Spleen (tissue), 11 donors: ENCODE data around the gene FANCM. TPM values are rescaled to one million over a fixed set of nuclear protein-coding genes. Genes with fewer than 3 reads are reported as not detected.

Source experiments
- DNase-seq: peaks from one replicate; pipeline ENCODE4 v3.0.0-alpha.2; 2020
- H3K27ac ChIP-seq, 8 donors: fragments of 200-600 bp; sonication (generic) in 7 of 8; 1 replicate in 4 of 8; 2 replicates in 4 of 8; pipeline versions ENCODE4 v1.5.0 to v1.8.0; 2016 to 2021; ENCODE audit warnings: inconsistent platforms in 4 of 8, mild to moderate bottlenecking in 4 of 8, moderate library complexity in 1 of 8
- H3K27me3 ChIP-seq, 7 donors: fragments of 200-600 bp; sonication (generic) in 6 of 7; replicated peaks in 1 of 7; 1 replicate in 4 of 7; 2 replicates in 3 of 7; pipeline versions ENCODE4 v1.5.0 to v1.8.0; 2016 to 2021; ENCODE audit warnings: inconsistent platforms in 3 of 7, mild to moderate bottlenecking in 1 of 7
- H3K36me3 ChIP-seq, 6 donors: fragments of 200-600 bp; sonication (generic) in 5 of 6; 1 replicate in 4 of 6; 2 replicates in 2 of 6; pipeline versions ENCODE4 v1.5.0 to v1.8.0; 2016 to 2021; ENCODE audit warnings: inconsistent platforms in 2 of 6
- H3K4me1 ChIP-seq, 6 donors: fragments of 200-600 bp; sonication (generic) in 5 of 6; 1 replicate in 3 of 6; 2 replicates in 3 of 6; pipeline versions ENCODE4 v1.5.0 to v1.8.0; 2016 to 2021; ENCODE audit warnings: inconsistent platforms in 3 of 6
- H3K4me3 ChIP-seq, 8 donors: fragments of 200-600 bp; sonication (generic) in 7 of 8; 1 replicate in 4 of 8; 2 replicates in 4 of 8; pipeline versions ENCODE4 v1.5.0 to v1.8.0; 2016 to 2021; ENCODE audit warnings: inconsistent platforms in 4 of 8, mild to moderate bottlenecking in 4 of 8, moderate library complexity in 2 of 8
- H3K9me3 ChIP-seq, 8 donors: fragments of 200-600 bp; sonication (generic) in 7 of 8; 1 replicate in 4 of 8; 2 replicates in 4 of 8; pipeline versions ENCODE4 v1.5.0 to v1.8.0; 2016 to 2021; ENCODE audit warnings: inconsistent platforms in 4 of 8
- CTCF ChIP-seq, 11 experiments: fragments of 200-600 bp in 7 of 11; fragments of 450-650 bp in 4 of 11; sonication (generic) in 4 of 11; IDR thresholded peaks in 8 of 11; conservative IDR thresholded peaks in 3 of 11; 1 replicate in 7 of 11; 2 replicates in 4 of 11; pipeline versions ENCODE4 v1.4.0 to v1.8.0; 2016 to 2021; ENCODE audit warnings: antibody characterized with exemption in 11 of 11, inconsistent platforms in 4 of 11, mild to moderate bottlenecking in 1 of 11
- POLR2A ChIP-seq, 3 donors: fragments of 450-650 bp; IDR thresholded peaks; one replicate each; pipeline ENCODE4 v1.5.1; 2017; ENCODE audit warnings: antibody characterized with exemption in 3 of 3, mild to moderate bottlenecking in 1 of 3
- POLR2AphosphoS5 ChIP-seq, 3 donors: sonication (generic); formaldehyde crosslinking; IDR thresholded peaks; one replicate each; pipeline ENCODE4 v1.5.1; 2017; ENCODE audit warnings: antibody characterized with exemption in 3 of 3
- WGBS, 5 donors: extraction: QIAGEN DNeasy Blood & Tissue Kit in 3 of 5; methylation state at CpG; one replicate each; pipeline versions ENCODE4 v1.1.5 to v1.1.7; 2013 to 2018; 5-methylcytosine and 5-hydroxymethylcytosine counted together
- intact Hi-C: fragments of 100-400 bp; cut with DNase I; formaldehyde crosslinking; loops from one replicate; pipeline ENCODE4 v1.15.0; 2023; ENCODE audit warnings: low total_unique reads
- polyA plus RNA-seq, 3 donors: library from polyadenylated mRNA; stranded (reverse); fragments of 200-250 nt; gene quantifications; one replicate each; pipeline ENCODE4 v1.2.1, GENCODE V29; 2013
- total RNA-seq, 7 donors: library from RNA; depleted of rRNA in 3 of 7; stranded (reverse); fragments of >200 nt in 3 of 7; fragmentation: NEBNext Ultra II Directional in 4 of 7; extraction: Animal tissue kit (Norgen Biotek cat#: 25700) in 4 of 7; gene quantifications; one replicate each; pipeline versions ENCODE4 v1.1.0 to v1.2.1, GENCODE V29; 2016 to 2021
- donor health status: healthy with polysubstance abuse.
- donor health status: DM: no; HTN: no; CAD: no; lungs with moderate emphysema.
- donor health status: DM: no; HTN: no; CAD: no.
- donor health status: Bipolar disorder and iron deficiency.
- donor health status: healthy.
- donor health status: DM: no; HTN: no; CAD: no.
- donor health status: DM: yes; HTN: yes; CAD: no.

Gene FANCM
- total and polyA plus RNA-seq, 10 donors = 3.1 to 23.8 (median 10.0) TPM

GRCh38 chr14:45150386-45150890 is 14.7 kb downstream of the FANCM start:
- Histone ChIP-seq H3K27me3 (no peaks in the 10 kb centered on the region), H3K4me3 (no peak overlapping the region), H3K4me1 (no peaks in the 10 kb centered on the region), H3K9me3 (no peaks in the 10 kb centered on the region), H3K27ac (no peak overlapping the region), H3K36me3 (peaks cover 0 to 35% (median 4%) of the 10 kb centered on the region in 6 donors)
- no peak for TF ChIP-seq CTCF (IDR thresholded peaks at IDR 0.05 in 8 of 11, conservative IDR thresholded peaks at IDR 0.05 in 3 of 11)
- TF ChIP-seq POLR2AphosphoS5 (IDR thresholded peaks at IDR 0.05) = no peak
- no peak for TF ChIP-seq POLR2A (IDR thresholded peaks at IDR 0.05)
- no peak for DNase-seq
- intact Hi-C loops = no loop called here
- 95 to 99% (median 97%) methylated on average over 4 of the region's 4 CpGs for WGBS, 5 donors

GRCh38 chr14:45156067-45156466 is 20.3 kb downstream of the FANCM start:
- H3K4me3 ChIP-seq = no peak overlapping the region
- no peak overlapping the region for H3K27ac ChIP-seq
- no peaks in the 10 kb centered on the region for H3K4me1 ChIP-seq
- no peaks in the 10 kb centered on the region for H3K27me3 ChIP-seq
- TF ChIP-seq POLR2AphosphoS5 (IDR thresholded peaks at IDR 0.05) (no peak), POLR2A (IDR thresholded peaks at IDR 0.05) (no peak), CTCF (IDR thresholded peaks at IDR 0.05 in 8 of 11, conservative IDR thresholded peaks at IDR 0.05 in 3 of 11) (no peak)
- H3K36me3 ChIP-seq = peaks cover 0 to 36% (median 0%) of the 10 kb centered on the region in 6 donors
- no peaks in the 10 kb centered on the region for H3K9me3 ChIP-seq
- DNase-seq = no peak
- intact Hi-C loops = no loop called here

- Histone ChIP-seq H3K4me1 (no peaks in the 10 kb centered on the region), H3K4me3 (no peak overlapping the region), H3K27ac (no peak overlapping the region), H3K9me3 (no peaks in the 10 kb centered on the region), H3K27me3 (no peaks in the 10 kb centered on the region), H3K36me3 (peaks cover 0 to 66% (median 7%) of the 10 kb centered on the region in 6 donors)
- no peak for DNase-seq
- no peak for TF ChIP-seq POLR2AphosphoS5 (IDR thresholded peaks at IDR 0.05)
- TF ChIP-seq CTCF (IDR thresholded peaks at IDR 0.05 in 8 of 11, conservative IDR thresholded peaks at IDR 0.05 in 3 of 11) = no peak
- no peak for TF ChIP-seq POLR2A (IDR thresholded peaks at IDR 0.05)
- intact Hi-C loops = no loop called here
Measured at GRCh38 chr14:45169906-45170305, 34.2 kb downstream of the FANCM start.

- TF ChIP-seq POLR2AphosphoS5 (IDR thresholded peaks at IDR 0.05) (no peak), POLR2A (IDR thresholded peaks at IDR 0.05) (no peak), CTCF (IDR thresholded peaks at IDR 0.05 in 8 of 11, conservative IDR thresholded peaks at IDR 0.05 in 3 of 11) (no peak)
- 52 to 93% (median 69%) methylated on average over 5 of the region's 5 CpGs for WGBS, 5 donors
- Histone ChIP-seq H3K4me1 (no peaks in the 10 kb centered on the region), H3K9me3 (no peaks in the 10 kb centered on the region), H3K27me3 (no peaks in the 10 kb centered on the region), H3K4me3 (no peak overlapping the region), H3K36me3 (peaks cover 0 to 36% (median 0%) of the 10 kb centered on the region in 6 donors), H3K27ac (no peak overlapping the region)
- intact Hi-C loops = no loop called here
- no peak for DNase-seq
Measured at GRCh38 chr14:45177076-45177475, 41.3 kb downstream of the FANCM start.
